Eye (tissue), 1 donor: ENCODE data around the gene YTHDC1.
"Not testable (repeated sequence)": the region's sequence is repeated elsewhere in the genome, so short reads cannot be mapped to it uniquely, and the experiment has no call there.

Experiments
- DNase-seq: peaks from one replicate; pipeline ENCODE4 v3.0.0-alpha.2; 2015

The YTHDC1 gene

GRCh38 chr4:68349649-68350360, at the start of gene YTHDC1:
TSS of gene YTHDC1 (minus strand) at chr4:68350090. CDS start at chr4:68349753, 337 bp downstream.
- peak; percentile 99 for DNase-seq

DNA sequence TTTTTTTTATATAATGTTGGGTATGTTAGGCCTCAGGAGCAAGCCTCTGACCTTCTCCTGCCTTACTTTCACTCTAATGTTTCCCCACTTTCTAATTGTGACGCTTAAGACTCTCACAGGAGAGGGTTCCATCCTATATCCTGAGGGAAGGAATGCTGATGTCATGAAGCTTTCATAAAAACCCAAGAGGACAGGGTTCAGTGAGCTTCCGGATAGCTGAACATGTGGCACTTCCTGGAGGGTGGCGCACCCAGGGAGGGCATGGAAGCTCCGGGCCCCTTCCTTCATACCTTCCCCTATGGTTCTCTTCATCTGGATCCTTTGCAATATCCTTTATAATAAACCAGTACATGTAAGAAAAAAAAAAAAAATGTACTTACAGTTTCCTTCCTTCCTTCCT, 49.4 kb upstream of the YTHDC1 start:
- no peak for DNase-seq

DNA sequence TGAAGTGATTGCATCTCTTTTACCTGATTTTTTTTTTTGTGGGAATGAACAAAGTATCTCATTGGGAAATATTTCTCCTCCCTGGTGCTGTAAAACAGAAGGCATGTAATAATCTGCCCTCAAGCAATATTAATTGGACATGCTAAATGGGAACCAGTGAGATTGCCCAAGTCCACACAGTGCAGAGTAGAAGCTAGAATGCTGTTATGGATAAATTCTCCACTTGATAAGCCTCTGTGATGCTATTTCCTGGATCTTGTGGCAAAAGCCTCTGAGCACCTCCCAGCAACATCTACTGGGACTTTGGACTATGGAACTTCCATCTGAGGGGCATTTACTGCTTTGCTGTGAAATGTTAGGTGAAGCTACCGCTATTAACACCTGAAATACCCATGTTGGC, 46.9 kb upstream of the YTHDC1 start:
- DNase-seq = no peak

GRCh38 chr4:68391436-68391835, 41.5 kb upstream of the YTHDC1 start:
- DNase-seq = no peak

DNA sequence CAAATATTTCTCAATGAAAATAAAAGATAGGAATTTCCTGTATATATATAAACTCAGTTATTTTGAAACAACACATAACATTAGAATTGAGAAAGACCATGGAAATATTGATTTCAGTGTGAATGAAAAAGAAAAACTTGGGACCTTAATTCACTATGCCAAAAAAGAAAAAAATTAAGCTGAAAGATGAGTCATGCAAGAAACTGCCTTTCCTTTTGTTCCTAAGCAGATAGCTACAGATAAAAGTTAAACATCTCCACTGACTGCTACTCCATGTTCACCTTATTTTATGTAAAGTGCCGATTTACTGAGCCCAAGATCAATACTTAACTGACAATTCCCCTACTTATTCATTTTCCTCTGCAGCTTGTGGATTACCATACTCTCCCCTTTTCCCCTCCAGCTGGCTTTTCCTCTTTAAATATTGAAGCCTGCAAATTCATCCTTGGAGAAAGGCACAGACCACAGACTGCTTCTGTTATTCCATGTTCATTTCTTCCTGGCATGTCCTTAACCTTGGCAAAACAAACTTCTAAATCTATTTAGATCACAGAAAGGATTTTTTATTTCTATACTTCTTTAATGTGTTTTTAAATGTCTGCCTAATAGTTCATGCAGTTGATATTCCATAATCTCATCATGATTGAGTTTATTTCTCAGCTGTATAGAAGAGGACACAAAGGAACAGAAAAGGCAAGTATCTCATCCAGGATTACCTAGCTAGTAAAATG, 40.5 kb upstream of the YTHDC1 start:
- no peak for DNase-seq

GRCh38 chr4:68389386-68389913, 39.6 kb upstream of the YTHDC1 start:
- not testable (repeated sequence) for DNase-seq

- no peak for DNase-seq
Observed at GRCh38 chr4:68388347-68388865, 38.5 kb upstream of the YTHDC1 start.

DNA sequence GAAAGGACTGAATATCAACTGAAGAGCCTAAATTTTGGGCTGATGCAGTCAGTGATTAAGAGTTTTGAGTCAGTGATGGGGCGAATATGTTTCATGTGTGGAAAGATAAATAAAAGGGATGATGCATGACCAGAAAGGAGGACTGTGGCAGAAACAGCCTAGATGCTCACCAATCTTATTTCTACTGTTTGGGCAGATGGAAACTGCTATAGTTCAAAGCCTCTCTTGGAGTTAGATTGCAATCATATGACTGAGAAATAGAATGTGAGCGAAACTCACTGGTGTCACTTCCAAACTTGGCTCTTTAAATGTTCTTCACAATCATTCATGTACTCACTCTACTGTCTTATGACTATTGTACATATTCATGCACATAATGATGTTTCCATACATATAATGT, 35.4 kb upstream of the YTHDC1 start:
- DNase-seq = no peak

DNA sequence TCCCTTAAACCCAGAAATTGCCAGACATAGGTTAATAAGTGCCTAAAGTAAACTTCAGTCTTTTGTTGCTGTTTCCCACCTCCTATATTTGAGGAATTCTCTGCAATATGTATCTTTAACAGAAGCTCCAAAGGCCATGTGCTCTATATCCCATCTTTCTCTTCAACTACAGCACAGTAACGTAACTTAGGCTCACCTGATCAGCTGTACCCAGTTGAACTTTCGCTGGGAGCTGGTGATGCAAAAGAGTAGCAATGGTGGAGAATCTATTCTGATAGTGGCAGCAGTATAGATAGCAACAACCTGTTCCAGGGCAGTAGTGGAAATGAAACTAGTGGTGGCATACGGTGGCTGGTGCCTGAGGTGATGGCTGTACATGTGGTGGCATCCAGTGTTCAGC, 33.2 kb upstream of the YTHDC1 start:
- no peak for DNase-seq

GRCh38 chr4:68378226-68378625, 28.3 kb upstream of the YTHDC1 start:
- no peak for DNase-seq

DNA sequence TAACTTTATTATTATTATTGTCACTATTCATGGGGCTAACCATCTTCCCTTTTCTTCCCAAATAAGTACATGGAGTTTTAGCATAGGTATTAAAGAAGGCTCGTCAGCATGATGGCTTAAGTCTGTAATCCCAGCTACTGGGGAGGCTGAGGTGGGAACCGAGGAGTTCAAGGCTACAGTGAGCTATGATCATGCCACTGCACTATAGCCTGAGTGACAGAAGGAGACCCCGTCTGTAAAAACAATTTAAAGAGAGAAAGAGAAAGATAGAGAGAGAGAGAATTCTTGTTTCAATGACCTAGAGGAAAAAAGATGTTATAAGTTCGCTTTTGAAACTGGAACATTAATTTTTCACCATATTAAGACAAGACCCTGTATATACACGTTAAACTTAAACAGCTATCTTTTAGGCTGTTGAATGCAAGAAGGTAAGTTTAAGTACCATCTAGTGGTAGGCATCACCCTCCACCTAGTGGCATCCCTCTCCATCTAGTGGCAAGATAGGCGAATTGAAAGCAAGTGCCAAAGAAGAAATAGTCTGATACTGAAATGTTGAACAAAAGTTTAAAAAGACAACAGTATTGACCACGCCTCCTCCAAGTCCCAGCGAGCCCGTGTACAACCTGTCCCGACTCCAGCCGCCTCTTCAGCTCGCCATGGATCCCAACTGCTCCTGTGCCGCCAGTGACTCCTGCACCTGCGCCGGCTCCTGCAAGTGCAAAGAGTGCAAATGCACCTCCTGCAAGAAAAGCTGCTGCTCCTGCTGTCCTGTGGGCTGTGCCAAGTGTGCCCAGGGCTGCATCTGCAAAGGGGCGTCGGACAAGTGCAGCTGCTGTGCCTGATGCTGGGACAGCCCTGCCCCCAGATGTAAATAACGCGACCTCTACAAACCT, 26.0 kb upstream of the YTHDC1 start:
- DNase-seq = peak; percentile 64

DNA sequence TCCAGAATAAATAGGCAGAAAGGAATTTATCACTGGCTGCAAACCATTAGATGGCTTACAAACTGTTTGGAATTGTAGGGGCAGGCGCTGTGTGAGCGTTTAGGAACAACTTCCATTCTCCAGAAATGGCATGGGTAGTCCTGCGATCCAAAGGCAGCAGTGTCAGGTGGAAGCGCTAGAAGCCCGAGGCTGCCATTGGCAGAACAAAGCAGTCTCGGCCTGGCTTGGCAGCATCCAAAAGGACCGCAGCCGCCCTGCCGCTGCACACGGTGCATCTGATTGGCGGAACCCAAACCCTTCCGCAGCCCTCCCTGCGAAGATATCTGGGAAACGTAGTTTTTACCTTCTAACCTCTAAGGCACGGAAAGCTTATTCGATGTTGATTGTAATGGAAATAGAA, 23.6 kb upstream of the YTHDC1 start:
- peak; percentile 92 for DNase-seq

- DNase-seq = no peak
Observed at GRCh38 chr4:68372588-68372987, 22.7 kb upstream of the YTHDC1 start.

GRCh38 chr4:68369142-68369805, 19.4 kb upstream of the YTHDC1 start:
- no peak for DNase-seq

DNA sequence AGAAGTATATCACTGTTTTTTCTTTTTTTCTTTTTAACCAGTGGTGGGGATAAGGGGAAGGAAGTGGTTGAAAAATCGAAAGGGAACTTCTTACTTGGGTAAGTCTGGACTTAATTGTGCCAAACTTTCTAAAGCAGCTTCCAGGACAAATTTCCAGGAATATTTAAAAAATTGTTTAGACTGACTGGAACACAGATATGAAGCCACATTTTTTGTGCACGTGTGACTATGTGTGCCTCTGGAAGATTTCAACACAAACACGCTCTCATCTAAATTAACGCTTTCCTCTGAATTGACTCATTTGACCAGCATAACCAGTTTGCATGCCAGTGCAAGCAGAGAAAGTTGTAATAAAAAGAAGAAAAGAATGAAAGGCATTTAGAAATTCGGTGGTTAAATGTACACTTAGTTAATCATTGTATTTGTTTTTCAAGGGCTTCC, 18.8 kb upstream of the YTHDC1 start:
- DNase-seq = peak; percentile 14

- DNase-seq = no peak
Observed at GRCh38 chr4:68367835-68368234, 17.9 kb upstream of the YTHDC1 start.

DNA sequence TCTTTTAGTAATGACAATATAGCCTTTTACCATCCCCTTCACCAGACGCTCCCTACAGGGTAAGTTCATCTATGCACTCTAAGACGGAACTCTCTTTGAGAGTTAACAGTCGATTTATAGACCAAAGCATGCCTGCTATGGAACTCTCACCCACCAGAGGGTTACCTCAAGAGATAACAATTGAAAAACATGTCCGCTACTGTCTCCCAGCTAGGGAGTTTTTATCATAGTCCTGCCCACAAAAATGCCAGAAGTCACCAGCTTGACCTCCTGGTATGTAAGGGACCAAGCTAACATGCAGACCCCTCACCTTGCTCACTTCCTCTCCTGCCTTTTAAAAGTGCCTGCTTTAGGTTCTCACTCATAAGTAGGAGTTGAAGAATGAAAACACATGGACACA, 16.7 kb upstream of the YTHDC1 start:
- no peak for DNase-seq

- no peak for DNase-seq
Observed at GRCh38 chr4:68365068-68365467, 15.2 kb upstream of the YTHDC1 start.

DNA sequence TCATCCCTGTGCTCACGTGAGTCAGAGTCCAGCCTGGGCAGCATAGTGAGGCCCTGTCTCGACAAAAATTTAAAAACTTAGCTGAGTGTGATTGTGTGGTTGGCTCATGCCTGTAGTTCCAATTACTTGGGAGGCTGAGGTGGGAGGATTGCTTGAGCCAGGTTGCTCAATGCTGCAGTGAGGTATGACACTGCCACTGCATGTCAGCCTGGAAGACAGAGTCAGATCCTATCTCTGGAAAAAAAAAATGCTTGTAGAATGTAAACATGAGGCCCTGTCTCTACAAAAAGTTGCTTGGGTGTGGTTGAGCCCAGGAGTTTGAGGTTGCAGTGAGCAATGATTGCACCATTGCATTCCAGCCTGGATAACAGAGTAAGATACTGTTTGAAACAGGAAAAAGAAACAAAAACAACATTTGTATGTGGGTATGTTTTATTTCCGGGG, 11.3 kb upstream of the YTHDC1 start:
- no peak for DNase-seq

DNA sequence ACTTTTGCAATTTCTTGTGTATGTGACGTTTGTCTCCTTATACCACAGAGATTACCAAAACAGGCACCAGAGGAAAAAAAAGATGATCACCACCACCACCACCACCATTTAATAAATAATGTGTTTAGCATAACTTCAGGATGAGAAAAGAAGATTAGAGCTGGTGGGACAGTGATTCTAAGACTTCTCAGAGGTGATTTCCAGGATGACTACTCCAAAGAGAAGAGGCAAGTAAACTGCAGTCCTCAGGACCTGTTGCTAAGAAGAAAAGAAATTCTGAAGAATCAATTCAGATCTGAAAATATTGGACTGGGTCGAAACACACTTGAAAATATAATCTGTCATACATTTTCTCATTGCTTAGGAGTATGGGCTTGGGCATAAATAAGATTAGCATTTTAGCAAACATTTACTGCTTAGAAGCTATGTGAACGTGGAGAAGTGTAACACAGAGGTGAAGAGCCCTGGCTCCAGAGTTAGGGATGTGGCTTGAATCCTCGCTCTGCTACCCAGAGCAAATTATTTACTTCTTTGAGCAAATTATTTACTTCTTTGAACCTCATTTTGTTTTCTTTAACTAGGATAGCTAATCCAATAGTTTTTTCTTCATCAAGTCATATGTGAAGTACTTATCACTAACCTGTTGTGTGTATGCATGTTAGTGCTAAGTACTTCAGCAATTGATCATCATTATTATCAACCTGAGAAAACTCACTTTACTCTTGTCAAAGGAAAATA, 10.5 kb upstream of the YTHDC1 start:
- DNase-seq = no peak

GRCh38 chr4:68359508-68359907, 9.6 kb upstream of the YTHDC1 start:
- DNase-seq = no peak

DNA sequence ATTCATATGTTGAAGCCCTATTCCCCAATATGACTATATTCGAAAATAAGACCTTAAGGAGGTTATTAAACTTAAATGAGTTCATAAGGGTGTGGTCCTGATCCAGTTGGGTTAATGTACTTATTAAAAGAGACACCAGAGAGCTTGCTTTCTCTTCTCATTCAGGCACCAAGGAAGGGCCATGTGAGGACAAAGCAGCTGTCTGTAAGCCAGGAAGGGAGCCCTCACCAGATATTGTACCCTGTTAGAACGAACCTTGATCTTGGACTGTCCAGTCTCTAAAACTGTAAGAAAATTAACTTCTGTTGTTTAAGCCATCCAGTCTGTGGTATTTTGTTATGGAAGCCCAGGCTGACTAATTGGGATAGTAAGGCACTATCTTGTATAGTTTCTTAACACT, 9.1 kb upstream of the YTHDC1 start:
- DNase-seq = no peak
